A172 (cell line): ENCODE results near the gene ZBTB21. TPM values are rescaled to one million over a fixed set of nuclear protein-coding genes. Genes with fewer than 3 reads are reported as not detected.

Source experiments
- DNase-seq: peaks from one replicate; pipeline ENCODE4 v3.0.0-alpha.2; 2015; ENCODE audit warnings: low spot score
- total RNA-seq: library from RNA; depleted of rRNA; stranded (reverse); fragments of >200 nt; shearing (Covaris generic); gene quantifications from 2 replicates; pipeline ENCODE4 v1.2.3, GENCODE V29; 2014

The ZBTB21 gene
- total RNA-seq, 1 experiment from 2014 or later = 15.2 TPM

DNA sequence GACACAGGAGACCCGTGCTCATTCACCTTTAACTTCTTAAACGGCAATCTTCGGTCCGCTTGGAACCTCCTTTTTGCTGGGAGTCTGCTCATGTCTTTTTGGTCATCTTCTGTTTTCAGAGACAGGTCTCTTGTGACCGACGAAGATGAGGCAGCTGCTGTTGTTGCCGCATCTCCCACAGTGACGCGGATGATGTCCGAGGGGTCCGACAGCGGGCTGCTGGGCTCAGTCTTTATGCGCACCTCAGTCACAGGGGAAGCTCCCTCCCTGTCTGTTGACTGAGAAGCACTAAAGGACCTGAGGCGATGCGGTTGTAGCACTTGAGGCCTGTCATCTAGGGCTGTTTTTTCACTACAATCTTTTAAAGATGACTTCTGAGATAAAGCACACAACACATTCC, 17.6 kb downstream of the ZBTB21 start:
- DNase-seq = no peak

DNA sequence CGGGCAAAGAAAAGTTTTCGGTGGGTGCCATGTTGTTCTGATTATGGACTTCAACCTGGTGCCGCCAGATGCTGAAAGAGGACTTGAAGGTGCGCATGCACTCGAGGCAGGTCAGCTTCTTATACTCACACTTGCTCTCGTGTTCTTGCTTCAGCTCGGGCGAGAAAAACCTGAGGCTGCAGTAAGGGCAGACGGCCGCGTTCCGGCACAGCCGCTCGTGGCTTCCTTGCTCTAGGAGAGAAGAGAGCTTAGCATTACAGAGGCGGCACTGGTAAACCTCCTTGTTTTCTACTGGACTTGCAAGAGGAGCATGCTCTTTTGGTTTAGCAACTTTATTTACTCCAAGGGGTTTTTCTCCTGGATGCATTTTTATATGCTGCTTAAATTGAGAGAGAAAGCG, 18.5 kb downstream of the ZBTB21 start:
- DNase-seq = no peak

DNA sequence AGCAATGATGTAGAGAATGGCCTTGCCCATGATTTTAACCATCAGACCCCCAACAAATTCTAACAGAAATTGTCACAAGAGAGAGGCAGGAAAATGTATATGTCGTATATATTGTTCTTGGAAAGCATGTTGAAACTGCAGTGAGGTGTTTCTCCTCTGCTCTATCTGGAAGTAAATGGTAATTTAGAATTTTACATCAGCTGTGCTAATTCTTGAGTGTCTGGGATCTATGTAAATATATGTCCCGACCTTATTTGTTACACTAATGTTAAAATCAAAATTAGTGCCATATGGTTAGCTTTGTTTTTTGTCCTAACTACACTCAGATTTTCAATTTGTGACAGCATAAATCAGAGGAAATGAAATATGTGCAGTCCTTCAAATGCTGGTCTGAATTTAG, 20.5 kb downstream of the ZBTB21 start:
- DNase-seq = no peak

DNA sequence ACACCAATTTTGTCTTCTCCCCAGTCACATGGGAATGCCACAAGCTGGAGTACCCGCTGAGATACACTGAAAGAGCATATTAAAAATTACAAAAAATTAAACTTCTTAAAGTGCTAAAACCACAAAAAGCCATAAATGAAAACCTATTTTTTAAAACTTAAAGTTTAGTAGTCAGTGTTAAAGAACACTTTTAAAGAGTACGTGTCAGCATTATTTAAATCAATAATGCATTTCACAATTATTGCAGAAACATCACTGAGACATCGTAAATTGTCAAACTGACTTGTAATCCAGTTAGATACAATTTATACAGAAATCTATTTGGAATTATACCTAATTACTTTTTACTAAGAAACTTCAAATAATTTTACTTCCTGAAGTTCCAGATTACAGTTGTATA, 22.9 kb downstream of the ZBTB21 start:
- no peak for DNase-seq

DNA sequence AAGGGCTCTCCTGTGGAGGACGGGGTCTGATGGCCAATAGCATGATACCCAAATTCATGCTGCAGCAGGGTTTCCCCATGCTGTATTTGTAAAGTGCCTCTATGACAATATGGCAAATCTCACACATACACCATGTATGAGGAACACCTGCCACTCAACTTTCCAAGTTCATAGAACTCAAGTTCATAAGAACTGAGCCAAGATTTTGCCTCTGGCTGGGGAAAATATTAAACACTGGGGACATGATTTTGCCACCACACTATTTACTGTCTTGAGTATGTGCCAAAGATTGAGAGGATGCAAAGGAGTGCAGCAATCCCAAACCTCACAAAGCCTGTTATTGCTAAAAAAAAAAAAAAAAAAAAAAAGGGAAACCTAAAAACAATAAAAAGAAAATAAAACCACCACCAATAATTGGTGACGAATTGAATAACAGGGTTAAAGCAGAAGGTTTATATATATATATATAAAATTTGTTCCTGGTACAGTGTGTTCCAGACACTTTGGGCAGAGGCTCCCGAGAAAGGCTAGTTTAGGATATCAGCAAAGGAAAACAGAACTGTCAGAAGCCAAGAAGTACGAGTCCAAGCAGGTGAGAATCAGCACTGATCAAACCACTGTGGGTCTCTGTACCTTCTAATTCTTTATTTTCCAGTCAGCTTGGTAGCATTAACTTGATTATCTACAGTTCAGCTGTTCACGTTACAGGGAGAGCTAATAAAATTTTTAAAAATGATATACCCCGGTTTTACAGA, 24.3 kb downstream of the ZBTB21 start:
- DNase-seq = no peak

DNA sequence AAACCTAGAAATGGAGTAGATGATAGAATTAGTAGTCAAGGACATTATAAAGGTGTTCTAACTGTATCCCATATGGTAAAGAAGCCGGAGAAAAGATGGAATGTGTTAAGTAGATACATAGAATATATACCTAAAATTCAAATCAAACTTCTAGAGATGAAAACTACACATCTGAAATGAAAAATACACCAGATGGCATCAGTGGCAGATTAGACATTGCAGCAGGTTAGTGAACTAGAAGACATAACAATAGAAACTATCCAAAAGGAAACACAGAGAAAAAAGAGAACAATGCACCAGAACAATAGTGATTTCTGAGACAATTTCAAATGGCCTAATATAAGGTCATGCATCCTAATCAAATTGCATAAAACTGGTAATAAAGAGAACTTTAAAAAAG, 26.9 kb downstream of the ZBTB21 start:
- no peak for DNase-seq

DNA sequence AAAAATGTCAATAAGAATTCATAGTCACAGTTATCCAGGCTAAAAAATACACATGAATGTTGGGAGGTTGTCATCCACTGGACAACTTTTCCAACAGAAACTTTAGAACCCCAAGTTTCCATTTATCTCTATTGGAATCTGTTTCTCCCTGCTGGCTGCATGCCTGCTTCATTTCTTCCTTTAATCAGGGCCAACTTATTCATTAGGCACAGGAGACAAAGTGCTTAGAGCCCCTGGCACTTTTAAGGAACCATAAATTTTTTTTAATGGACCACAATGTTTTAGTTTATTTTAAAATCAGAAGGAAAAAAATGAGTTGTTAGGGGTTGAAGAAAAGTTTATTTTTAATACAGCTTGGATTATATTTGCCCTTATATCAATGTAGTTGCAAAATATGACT, 29.6 kb downstream of the ZBTB21 start:
- DNase-seq = no peak

DNA sequence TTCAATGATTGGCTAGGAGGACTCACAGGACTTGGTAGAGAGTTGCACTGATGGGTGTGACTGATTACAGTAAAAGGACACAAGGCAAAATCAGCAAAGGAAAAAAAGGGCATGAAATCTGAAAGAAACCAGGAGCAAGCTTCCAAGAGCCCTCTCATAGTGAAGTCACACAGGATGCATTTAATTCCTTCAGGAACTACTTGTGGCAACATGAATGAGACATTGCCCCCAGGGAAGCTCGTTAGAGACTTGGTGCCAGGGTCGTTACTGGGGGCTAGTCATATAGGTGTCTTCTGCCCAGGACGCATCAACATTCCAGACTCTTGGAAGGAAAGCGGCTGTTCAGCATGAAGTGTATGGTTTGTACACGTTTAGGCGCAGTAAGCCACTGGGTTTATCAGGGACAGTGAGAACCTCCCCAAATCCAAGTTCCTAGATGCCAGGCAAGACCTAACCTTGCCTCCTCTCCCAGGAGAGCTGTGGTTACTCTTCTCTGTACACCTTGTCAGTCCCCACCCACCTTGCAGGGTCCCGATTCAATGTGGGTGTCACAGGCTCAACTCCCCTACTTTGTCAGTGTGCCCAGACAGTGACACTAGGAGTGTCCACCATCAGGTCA, 30.3 kb downstream of the ZBTB21 start:
- DNase-seq = no peak

DNA sequence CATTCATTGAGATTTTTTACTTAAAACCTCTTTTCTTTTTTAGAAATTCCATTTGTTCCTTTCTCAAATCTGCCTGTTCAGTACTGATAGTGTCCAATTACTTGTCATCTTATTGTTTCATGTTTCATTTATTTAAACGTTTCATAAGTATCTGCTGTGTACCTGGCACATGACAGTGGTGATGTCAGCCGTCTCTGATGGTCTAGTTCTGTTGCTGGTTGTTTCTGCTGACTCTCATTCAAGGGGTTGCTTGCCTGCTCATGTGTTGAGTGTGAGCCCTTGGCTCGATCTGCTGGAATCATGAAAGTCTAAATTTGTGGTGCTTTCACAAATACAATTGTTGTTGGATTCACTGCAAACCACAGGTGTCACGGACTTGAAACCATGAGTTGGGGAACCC, 30.8 kb downstream of the ZBTB21 start:
- DNase-seq = no peak

DNA sequence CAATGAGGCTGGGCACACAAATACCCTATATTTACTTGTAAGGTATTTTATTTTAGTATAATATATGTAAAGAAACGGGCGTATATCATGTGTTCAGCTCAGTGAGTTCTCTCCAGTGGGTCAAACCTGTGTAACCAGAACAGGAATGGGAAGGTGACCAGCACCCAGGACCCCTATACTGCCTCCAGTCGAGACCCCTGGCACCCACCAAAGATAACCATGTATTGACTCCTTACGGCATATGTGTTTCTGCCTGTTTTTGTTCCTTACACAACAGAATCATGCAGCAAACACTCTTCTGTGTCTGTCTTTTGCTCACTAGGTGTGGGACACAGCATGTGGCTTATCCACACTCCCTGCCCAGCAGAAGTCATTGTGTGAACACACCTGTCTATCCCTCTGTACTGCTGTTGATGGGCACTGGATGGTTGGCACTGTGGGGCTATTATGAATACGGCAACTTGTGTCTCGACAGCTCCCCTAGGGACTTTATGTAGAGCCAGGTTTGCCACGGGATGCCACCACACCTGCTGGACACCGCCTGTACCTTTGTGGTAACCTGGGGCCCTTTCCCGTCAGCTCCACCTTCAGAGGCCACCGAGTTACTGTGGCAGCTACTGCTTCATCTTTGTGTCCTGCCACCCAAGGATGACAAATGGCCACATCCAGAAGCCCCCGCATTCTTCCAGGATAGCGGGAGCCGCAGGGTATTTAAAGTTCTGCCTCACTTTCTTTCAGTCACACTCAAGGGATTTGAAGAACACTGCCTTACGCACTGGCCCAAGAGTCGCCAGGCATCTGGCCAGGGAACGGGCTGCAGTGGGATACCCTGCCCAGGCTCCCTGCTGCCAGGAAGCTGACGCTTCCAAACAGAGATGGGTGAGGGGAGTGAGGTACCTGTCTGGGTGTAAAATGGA, 32.9 kb downstream of the ZBTB21 start:
- DNase-seq = no peak

DNA sequence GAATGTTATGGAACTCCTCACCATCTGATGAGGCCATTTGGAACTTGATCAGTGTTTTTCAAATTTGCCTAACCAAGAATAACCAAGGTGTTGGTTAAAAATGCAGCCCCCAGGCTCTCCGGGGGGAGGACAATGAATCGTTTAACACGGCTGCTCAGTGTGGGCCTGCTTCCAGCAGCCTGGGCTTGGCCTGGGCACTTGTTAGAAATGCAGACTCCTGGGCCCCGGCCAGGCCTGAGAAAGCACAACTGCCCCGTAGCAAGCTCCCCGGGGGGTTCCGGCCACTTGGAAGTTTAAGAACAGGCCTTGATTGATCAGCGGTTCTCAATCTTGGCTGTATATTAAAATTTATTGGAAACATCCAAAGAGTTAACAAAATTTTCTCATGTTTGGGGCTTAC, 33.5 kb downstream of the ZBTB21 start:
- no peak for DNase-seq

DNA sequence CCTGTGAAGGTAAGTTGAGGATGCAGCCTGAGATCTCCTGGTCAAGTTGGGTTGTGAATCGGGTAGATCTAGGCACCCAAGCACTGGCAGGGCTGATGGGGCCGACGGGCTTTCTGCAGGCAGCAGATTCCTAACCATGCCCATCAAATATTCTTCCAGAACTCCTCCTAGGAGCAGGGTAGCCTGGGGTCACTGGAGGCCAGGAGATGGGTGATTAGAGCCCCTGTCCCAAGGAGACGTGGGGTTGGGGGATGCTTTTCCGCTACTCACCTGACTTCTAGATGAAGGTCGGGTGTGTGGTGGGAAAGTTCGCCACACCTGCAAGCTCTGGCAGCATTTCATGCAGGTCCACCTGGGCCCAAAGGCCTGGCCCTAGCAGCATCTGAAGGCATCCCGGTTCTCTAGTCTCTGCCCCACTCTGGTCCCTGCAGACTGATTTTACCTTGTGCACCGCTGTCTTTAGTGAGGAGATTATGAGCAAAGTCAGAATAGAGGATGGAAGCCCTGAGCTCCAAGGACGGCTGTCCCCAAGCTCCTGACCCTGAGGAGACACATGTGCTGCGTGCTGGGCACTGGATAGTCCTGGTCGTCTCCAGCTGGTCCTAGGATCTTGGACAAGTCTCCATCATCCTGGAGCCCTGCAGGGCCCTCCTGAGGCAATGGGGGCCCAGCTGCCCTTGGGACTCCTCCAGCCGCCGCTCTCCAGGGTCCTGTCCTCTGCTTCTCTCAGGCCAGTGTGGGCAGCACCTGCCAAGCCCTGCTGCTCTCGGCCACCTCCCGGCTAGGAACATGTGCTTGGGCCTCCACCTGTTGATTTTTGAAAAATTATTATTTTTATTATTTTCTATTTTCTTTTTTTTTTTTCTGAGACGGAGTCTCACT, 34.5 kb downstream of the ZBTB21 start:
- no peak for DNase-seq

DNA sequence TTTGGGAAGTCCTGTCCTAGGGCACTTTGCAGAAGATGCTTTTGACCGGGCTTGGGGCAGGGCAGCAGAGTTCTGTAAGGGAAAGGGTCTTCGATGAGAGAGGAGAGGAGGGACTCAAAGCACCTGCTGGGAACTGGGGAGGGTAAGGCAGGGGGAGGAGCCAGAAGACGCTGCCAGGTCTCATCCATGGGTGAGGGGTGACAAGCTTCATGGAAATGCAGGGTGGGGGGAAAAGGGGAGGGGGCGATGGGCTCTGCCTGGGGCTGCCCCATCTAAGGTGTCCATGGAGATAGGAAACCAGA, 35.5 kb downstream of the ZBTB21 start:
- DNase-seq = no peak

DNA sequence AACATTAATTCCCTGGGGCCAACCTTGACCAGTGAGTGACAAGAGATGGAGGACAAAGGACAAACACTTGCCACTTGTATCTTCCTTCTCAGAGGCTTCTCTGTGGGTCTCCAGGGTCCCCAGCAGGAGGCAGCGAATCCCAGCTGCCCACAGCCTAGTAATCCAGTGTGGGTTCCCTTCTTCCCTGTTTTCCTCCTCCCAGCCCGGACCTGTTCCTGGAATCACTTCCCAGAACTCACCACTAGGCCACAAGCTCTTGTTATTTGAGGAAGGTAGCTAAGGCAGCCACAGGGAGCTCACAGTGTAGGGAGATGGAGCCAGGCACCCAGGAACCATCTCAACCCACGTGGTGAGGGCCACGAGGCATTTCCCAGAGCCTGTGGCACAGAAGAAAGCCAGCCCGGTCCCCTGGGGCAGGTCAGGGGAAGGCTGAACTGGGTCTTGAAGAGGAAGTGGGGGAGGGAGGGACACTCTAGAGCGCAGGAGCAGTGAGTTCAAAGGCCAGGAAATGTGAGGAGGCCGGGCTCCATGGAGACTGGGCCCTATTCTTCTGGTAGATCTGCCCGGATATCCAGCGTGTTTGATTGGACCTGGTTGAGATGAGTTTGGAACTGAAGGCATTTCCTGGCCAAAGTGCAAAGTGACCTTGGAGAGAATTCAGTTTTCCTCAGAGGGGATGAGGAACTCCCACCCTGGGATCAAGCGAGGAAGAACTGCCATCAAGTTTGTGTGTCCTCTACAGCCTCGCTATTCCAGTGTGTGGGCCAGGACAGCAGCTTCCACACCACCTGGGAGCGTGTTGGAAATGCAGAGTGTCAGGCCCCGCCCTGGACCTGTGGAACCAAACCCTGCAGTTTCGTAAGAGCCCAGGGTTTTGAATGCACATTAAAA, 36.1 kb downstream of the ZBTB21 start:
- no peak for DNase-seq

DNA sequence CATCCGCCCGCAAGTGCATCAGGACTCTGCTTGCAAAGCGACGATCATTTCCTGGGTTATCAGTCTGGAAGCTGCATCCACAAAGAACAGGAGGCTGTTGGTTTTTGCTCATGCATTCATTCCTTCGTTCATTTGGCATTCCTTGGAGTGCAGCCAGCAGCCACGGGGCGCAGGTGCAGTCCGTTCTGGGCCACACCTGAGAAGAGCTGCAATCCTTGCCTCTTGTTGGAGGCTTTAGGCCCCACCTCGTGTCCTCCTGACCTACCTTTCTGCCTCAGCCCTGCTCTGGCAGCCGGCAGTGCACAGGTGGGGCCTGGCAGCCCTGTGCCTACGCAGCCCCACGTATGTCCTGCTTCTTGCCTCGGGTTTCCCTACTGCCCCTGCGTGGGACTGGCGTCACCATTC, 36.7 kb downstream of the ZBTB21 start:
- DNase-seq = no peak

DNA sequence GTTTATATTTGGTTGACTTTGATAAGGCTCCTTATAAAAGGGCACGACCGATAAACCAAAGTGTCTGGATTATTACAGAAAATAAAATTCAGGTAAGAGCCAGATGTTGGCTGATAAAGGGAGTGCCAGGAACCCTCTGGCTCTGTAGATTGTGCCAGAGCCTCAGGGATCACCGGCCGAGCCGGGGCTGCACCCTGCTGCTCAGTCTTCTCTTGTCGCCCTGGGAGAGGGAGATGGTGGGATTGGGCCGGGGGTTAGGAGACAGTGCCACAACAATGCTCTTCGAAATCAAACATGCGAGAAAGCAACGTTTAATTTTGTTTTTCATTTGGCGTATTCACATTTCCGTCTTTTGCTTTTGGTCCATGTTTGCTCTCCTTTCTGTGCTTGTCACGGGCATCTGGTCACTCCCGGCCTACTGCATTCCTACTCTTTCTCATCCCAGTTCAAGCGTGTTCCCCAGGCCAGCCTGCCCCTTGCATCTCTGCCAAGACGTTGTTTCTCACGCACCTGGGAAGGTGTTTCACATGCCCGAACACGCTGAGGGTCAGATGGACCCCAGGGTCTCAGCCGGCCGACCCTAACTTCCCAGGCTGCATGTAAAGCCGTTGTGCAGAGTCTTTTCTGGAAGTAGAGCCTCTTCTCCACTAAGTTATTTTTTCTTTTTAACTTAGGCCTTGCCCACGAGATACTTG, 37.5 kb downstream of the ZBTB21 start:
- DNase-seq = no peak

DNA sequence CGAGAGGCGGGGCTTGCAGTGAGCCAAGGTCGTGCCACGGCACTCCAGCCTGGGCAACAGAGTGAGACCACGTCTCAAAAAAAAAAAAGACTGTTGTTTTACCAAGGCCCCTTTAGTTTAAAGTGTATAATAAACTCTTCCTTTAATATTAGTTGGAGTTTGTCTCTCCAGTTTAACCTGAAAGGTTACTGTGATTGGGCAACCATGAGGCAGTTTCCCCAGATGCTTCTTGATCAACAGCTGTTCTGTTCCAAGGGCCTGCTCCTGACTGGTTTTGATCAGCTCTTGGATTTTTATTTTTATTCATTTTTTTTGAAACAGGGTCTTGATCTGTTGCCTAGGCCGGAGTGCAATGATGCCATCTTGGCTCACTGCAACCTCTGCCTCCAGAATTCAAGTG, 38.3 kb downstream of the ZBTB21 start:
- DNase-seq = no peak

DNA sequence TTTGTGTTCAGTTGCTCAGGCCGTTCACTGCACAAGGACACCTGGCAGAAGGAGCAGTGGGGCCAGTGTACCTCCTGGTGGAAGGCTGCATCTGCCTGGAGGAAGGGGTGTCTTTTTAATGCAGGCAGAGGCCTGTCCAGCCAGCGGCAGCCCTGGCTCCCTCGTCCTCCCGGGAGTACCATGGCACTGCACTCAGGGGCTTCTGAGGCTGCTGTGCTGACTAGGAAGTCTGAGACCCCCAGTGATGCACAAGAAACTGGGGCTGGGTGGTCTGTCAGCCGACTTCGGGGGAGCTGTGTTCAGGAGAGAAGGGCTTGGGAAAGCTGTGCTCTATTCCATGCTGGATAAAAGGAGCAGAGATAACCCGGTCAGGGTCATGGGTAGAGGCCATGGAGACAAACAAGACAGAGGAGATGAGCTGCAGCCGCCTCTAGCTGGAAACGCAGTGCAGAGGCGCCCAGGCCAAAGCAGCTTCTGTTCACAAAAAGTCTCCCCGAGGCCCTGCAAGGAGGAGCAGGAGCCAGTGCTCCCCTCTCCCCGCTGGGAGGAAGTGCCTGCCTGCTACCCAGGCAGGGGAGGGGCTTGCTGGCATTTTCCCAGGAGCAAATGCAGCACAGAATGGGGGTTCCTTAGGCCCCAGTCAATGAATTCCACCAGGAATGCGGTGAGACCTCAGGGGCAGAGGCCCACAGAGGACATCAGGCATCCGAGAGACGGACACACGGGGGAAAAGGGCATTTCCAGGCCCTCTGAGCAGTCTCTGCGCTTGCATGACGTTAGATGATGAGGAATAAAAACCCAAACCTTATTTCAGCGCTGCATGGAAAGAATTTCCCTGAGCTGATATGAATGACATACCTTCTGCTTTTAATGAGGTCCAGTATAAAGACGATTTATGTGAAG, 39.2 kb downstream of the ZBTB21 start:
- no peak for DNase-seq

DNA sequence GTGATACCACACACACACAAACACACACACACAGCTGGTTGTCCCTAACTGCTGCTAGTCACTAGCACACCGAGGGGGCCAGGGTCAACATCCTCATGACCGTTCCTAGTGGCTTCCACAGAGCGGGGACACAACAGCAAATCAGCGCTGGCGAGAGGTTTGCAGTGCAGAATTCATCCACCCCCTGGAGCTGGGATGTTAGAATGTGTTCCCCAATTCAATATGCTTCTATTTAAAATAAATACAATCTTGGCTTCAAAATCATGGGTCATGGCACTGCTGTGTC, 40.1 kb downstream of the ZBTB21 start:
- no peak for DNase-seq
